ENCODE data around the gene MDP1. TPM values are rescaled to one million over a fixed set of nuclear protein-coding genes. Genes with fewer than 3 reads are reported as not detected.

MDP1 gene
- total RNA-seq, 1 experiment from 2014 or later = 7.4 TPM

GRCh38 chr14:24241829-24242443 is 26.1 kb upstream of the MDP1 start:
- no peaks in the 10 kb centered on the region for H3K9me3 Mint-ChIP-seq (ENCODE audit: low read depth, unreplicated experiment)
- TSS peak; percentile 33 for BruUV-seq (replicated peaks)
- H3K36me3 Mint-ChIP-seq (ENCODE audit: insufficient read depth, unreplicated experiment) = peaks cover 43% of the 10 kb centered on the region
- H3K27me3 Mint-ChIP-seq (ENCODE audit: unreplicated experiment) = no peaks in the 10 kb centered on the region
- H3K4me1 Mint-ChIP-seq (ENCODE audit: low read depth, unreplicated experiment) = peaks cover 11% of the 10 kb centered on the region
- peak; percentile 95 for DNase-seq
- peak overlapping the region; percentile 83 for H3K4me3 Mint-ChIP-seq (ENCODE audit: low read depth, unreplicated experiment)
- CTCF ChIA-PET = interaction anchor here (0.5 to 4.2 kb wide), 15 partner anchors 26 to 190 kb away, joined by 3 to 108 read pairs (median 3); partner anchors contain the start of genes CHMP4A, CIDEB, DHRS1 and MDP1
- TF ChIP-seq, protein P1, sequence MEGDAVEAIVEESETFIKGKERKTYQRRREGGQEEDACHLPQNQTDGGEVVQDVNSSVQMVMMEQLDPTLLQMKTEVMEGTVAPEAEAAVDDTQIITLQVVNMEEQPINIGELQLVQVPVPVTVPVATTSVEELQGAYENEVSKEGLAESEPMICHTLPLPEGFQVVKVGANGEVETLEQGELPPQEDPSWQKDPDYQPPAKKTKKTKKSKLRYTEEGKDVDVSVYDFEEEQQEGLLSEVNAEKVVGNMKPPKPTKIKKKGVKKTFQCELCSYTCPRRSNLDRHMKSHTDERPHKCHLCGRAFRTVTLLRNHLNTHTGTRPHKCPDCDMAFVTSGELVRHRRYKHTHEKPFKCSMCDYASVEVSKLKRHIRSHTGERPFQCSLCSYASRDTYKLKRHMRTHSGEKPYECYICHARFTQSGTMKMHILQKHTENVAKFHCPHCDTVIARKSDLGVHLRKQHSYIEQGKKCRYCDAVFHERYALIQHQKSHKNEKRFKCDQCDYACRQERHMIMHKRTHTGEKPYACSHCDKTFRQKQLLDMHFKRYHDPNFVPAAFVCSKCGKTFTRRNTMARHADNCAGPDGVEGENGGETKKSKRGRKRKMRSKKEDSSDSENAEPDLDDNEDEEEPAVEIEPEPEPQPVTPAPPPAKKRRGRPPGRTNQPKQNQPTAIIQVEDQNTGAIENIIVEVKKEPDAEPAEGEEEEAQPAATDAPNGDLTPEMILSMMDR (IDR thresholded peaks at IDR 0.05; ENCODE audit: unreplicated experiment) = peak; percentile 53
- intact Hi-C loops (cut with micrococcal nuclease; ENCODE audit: unreplicated experiment) = loop anchor here (2.0 kb wide), 1 partner anchor 29 kb away; the partner anchor contains the start of gene RABGGTA
- H3K27ac Mint-ChIP-seq (ENCODE audit: unreplicated experiment) = peak overlapping the region; percentile 96

GRCh38 chr14:24240110-24240918 is 24.4 kb upstream of the MDP1 start:
- peaks cover 11% of the 10 kb centered on the region for H3K4me1 Mint-ChIP-seq (ENCODE audit: low read depth, unreplicated experiment)
- no peak overlapping the region for H3K27ac Mint-ChIP-seq (ENCODE audit: unreplicated experiment)

DNA sequence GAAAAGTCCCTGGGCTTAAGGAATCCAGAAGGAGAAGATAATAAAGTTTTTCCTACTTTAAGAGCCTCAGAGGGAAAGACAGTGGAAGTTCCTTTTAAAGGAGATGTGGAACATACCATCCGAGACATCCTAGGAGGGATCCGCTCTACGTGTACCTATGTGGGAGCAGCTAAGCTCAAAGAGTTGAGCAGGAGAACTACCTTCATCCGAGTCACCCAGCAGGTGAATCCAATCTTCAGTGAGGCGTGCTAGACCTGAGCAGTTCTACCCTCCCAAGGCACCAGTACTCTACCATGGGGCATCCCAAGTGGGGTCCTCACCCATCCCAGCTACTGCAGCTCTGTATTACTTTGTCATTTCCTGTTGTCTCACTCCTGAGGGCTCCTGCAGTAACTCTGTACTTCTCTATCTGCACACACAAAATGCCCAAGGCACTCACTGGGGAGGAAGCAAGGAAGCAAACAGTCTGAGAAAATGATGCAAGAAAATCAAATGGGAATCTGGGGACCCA is 22.7 kb upstream of the MDP1 start:
- no peaks in the 10 kb centered on the region for H3K9me3 Mint-ChIP-seq (ENCODE audit: low read depth, unreplicated experiment)
- no peaks in the 10 kb centered on the region for H3K27me3 Mint-ChIP-seq (ENCODE audit: unreplicated experiment)
- no peak overlapping the region for H3K4me3 Mint-ChIP-seq (ENCODE audit: low read depth, unreplicated experiment)
- CTCF ChIA-PET = interaction anchor here (0.6 to 1.6 kb wide), 4 partner anchors 8 to 193 kb away, joined by 3 to 4 read pairs (median 4); partner anchors contain the start of gene MDP1
- intact Hi-C loops (cut with micrococcal nuclease; ENCODE audit: unreplicated experiment) = no loop called here
- H3K27ac Mint-ChIP-seq (ENCODE audit: unreplicated experiment) = no peak overlapping the region
- BruUV-seq (replicated peaks) = no TSS peak
- TF ChIP-seq, protein P1 (IDR thresholded peaks at IDR 0.05; ENCODE audit: unreplicated experiment) = no peak
- DNase-seq = no peak
- H3K4me1 Mint-ChIP-seq (ENCODE audit: low read depth, unreplicated experiment) = peaks cover 24% of the 10 kb centered on the region
- H3K36me3 Mint-ChIP-seq (ENCODE audit: insufficient read depth, unreplicated experiment) = peaks cover 54% of the 10 kb centered on the region

More at GRCh38 chr14:24240110-24240918, 24.4 kb upstream of the MDP1 start:
- BruUV-seq (replicated peaks) = no TSS peak
- intact Hi-C loops (cut with micrococcal nuclease; ENCODE audit: unreplicated experiment) = no loop called here
- Mint-ChIP-seq H3K27me3 (ENCODE audit: unreplicated experiment) (no peaks in the 10 kb centered on the region), H3K4me3 (ENCODE audit: low read depth, unreplicated experiment) (no peak overlapping the region), H3K9me3 (ENCODE audit: low read depth, unreplicated experiment) (no peaks in the 10 kb centered on the region), H3K36me3 (ENCODE audit: insufficient read depth, unreplicated experiment) (peaks cover 59% of the 10 kb centered on the region)
- CTCF ChIA-PET = no interaction called here
- no peak for DNase-seq
- TF ChIP-seq, protein P1 (IDR thresholded peaks at IDR 0.05; ENCODE audit: unreplicated experiment) = no peak

- intact Hi-C loops (cut with micrococcal nuclease; ENCODE audit: unreplicated experiment) = no loop called here
- no peak overlapping the region for H3K27ac Mint-ChIP-seq (ENCODE audit: unreplicated experiment)
Observed at GRCh38 chr14:24238123-24238522, 22.3 kb upstream of the MDP1 start.

More at GRCh38 chr14:24238123-24238522, 22.3 kb upstream of the MDP1 start:
- no peaks in the 10 kb centered on the region for H3K9me3 Mint-ChIP-seq (ENCODE audit: low read depth, unreplicated experiment)
- TF ChIP-seq, protein P1 (IDR thresholded peaks at IDR 0.05; ENCODE audit: unreplicated experiment) = no peak
- no TSS peak for BruUV-seq (replicated peaks)
- CTCF ChIA-PET = interaction anchor here (0.8 to 1.6 kb wide), 3 partner anchors 9 to 70 kb away, joined by 3 to 4 read pairs (median 4); partner anchors contain the start of gene MDP1
- peaks cover 57% of the 10 kb centered on the region for H3K36me3 Mint-ChIP-seq (ENCODE audit: insufficient read depth, unreplicated experiment)
- H3K27me3 Mint-ChIP-seq (ENCODE audit: unreplicated experiment) = no peaks in the 10 kb centered on the region
- DNase-seq = peak; percentile 13
- H3K4me1 Mint-ChIP-seq (ENCODE audit: low read depth, unreplicated experiment) = peaks cover 24% of the 10 kb centered on the region
- no peak overlapping the region for H3K4me3 Mint-ChIP-seq (ENCODE audit: low read depth, unreplicated experiment)
